ENCODE results near the gene OPN3. TPM values are rescaled to one million over a fixed set of nuclear protein-coding genes. Genes with fewer than 3 reads are reported as not detected.

The OPN3 gene
- total and polyA plus RNA-seq, 2 of the 4 experiments (the other 2 are of a cell fraction), result 16.4 to 21.9 TPM

DNA sequence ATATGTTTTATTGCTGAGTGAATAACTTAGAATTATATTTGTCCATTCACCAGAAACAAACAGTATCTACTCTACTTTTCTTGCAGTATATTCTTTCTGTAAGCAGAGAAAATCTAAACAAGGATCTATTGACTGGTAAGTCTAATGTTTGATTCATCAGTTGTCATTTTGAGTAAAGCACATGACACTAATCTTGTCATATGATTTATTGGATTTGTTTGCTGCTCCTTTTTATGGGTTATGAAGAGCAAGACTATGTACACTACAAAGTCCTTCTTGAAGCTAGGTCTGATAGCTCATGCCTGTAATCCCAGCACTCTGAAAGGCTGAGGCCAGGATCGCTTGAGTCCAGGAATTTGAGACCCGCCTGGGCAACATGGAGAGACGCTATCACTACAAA lies 84.6 kb downstream of the OPN3 start:
- POLR2A ChIA-PET (ENCODE audit: unreplicated experiment), result no interaction called here

More for the DNA sequence above, 84.6 kb downstream of the OPN3 start:
- intact Hi-C loops (cut with micrococcal nuclease) (no loop called here), in situ Hi-C loops (cut with MboI; ENCODE audit: low sequenced_read_pairs) (no loop called here), dilution Hi-C loops (cut with HindIII; ENCODE audit: low sequenced_read_pairs, unreplicated experiment) (no loop called here)
- Histone ChIP-seq H2AK5ac (ENCODE audit: low read depth, low read length) (no peak overlapping the region), H3K27me3 (ENCODE audit: control insufficient read depth, insufficient read depth, low read length) (no peaks in the 10 kb centered on the region; the same call in 1 of the 2 replicates), H2BK20ac (ENCODE audit: low read depth, low read length) (no peak overlapping the region), H2BK5ac (ENCODE audit: low read depth, low read length, poor library complexity, severe bottlenecking) (no peak overlapping the region), H2AK9ac (replicated peaks; ENCODE audit: low read depth, low read length, poor library complexity) (no peak overlapping the region), H2AFZ (replicated peaks; ENCODE audit: low read length, poor library complexity) (no peak overlapping the region), H3K23ac (ENCODE audit: low read depth, low read length) (no peak overlapping the region), H3K4me3 (ENCODE audit: insufficient read depth, low read depth, low read length) (no peak overlapping the region), H4K20me1 (ENCODE audit: insufficient read depth, low read length) (no peaks in the 10 kb centered on the region), H4K5ac (ENCODE audit: low read depth, low read length) (no peak overlapping the region), H3K4me1 (ENCODE audit: control insufficient read depth, insufficient read depth, low read length) (no peaks in the 10 kb centered on the region), H3K36me3 (ENCODE audit: control insufficient read depth, insufficient read depth, low read length) (no peaks in the 10 kb centered on the region), H2BK120ac (ENCODE audit: low read depth, low read length) (no peak overlapping the region), H3K9ac (ENCODE audit: low read depth, low read length) (no peak overlapping the region), H3K18ac (ENCODE audit: low read depth, low read length) (no peak overlapping the region), H2BK15ac (ENCODE audit: low read depth, low read length) (no peak overlapping the region), H3K14ac (replicated peaks; ENCODE audit: low read depth, low read length) (no peak overlapping the region), H3K4me2 (ENCODE audit: low read depth, low read length) (no peak overlapping the region), H3K79me1 (ENCODE audit: low read depth in 1 of 2, low read length in 2 of 2) (no peaks in the 10 kb centered on the region), H3K9me1 (ENCODE audit: insufficient read depth, low read length) (no peaks in the 10 kb centered on the region), H3K4ac (ENCODE audit: low read depth, low read length) (no peak overlapping the region), H4K8ac (ENCODE audit: low read depth in 2 of 2, low read length in 2 of 2) (no peak overlapping the region), H3K9me3 (ENCODE audit: control insufficient read depth, insufficient read depth, low read length) (no peaks in the 10 kb centered on the region), H4K91ac (ENCODE audit: insufficient read depth, low read depth, low read length) (no peak overlapping the region), H3K27ac (ENCODE audit: insufficient read depth, low read length) (no peak overlapping the region), H3K56ac (ENCODE audit: extremely low read depth, insufficient read depth, low read length) (no peak overlapping the region)
- ATAC-seq (ENCODE audit: low read depth) (no peak), DNase-seq (no peak)
- WGBS, 2 experiments (ENCODE audit: extremely low coverage in 2 of 2, insufficient read length in 1 of 2), result no CpG with 5 or more reads among the region's 3 CpGs
- TF ChIP-seq MAZ (IDR thresholded peaks at IDR 0.05; ENCODE audit: borderline replicate concordance, low read depth, low read length) (no peak), SMC3 (IDR thresholded peaks at IDR 0.05; ENCODE audit: low read depth, low read length) (no peak), NFE2L2 (IDR thresholded peaks at IDR 0.05; ENCODE audit: low read depth, low read length) (no peak), RCOR1 (IDR thresholded peaks at IDR 0.05; ENCODE audit: insufficient replicate concordance, low read length) (no peak)
- TF ChIP-seq, protein P1, sequence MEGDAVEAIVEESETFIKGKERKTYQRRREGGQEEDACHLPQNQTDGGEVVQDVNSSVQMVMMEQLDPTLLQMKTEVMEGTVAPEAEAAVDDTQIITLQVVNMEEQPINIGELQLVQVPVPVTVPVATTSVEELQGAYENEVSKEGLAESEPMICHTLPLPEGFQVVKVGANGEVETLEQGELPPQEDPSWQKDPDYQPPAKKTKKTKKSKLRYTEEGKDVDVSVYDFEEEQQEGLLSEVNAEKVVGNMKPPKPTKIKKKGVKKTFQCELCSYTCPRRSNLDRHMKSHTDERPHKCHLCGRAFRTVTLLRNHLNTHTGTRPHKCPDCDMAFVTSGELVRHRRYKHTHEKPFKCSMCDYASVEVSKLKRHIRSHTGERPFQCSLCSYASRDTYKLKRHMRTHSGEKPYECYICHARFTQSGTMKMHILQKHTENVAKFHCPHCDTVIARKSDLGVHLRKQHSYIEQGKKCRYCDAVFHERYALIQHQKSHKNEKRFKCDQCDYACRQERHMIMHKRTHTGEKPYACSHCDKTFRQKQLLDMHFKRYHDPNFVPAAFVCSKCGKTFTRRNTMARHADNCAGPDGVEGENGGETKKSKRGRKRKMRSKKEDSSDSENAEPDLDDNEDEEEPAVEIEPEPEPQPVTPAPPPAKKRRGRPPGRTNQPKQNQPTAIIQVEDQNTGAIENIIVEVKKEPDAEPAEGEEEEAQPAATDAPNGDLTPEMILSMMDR (conservative IDR thresholded peaks at IDR 0.05; ENCODE audit: low read depth, low read length), result no peak
- TF ChIP-seq, protein P2, sequence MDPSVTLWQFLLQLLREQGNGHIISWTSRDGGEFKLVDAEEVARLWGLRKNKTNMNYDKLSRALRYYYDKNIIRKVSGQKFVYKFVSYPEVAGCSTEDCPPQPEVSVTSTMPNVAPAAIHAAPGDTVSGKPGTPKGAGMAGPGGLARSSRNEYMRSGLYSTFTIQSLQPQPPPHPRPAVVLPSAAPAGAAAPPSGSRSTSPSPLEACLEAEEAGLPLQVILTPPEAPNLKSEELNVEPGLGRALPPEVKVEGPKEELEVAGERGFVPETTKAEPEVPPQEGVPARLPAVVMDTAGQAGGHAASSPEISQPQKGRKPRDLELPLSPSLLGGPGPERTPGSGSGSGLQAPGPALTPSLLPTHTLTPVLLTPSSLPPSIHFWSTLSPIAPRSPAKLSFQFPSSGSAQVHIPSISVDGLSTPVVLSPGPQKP (IDR thresholded peaks at IDR 0.05; ENCODE audit: borderline replicate concordance, low read depth, low read length), result no peak
- CTCF ChIA-PET, result no interaction called here
- no TSS peak for BruUV-seq (replicated peaks)

Data from IMR-90 (cell line).